GM12873 (cell line): Measurements from ENCODE around the gene MACIR.

Experiments used
- TF ChIP-seq, protein P1 (sequence below): IDR thresholded peaks from 2 replicates; pipeline ENCODE4 v1.5.1; 2012; ENCODE audit warnings: low read depth, mild to moderate bottlenecking, moderate library complexity, low read length, control low read depth; ENCODE audit not compliant: insufficient read depth; ENCODE audit errors: missing control alignments

Gene MACIR

DNA sequence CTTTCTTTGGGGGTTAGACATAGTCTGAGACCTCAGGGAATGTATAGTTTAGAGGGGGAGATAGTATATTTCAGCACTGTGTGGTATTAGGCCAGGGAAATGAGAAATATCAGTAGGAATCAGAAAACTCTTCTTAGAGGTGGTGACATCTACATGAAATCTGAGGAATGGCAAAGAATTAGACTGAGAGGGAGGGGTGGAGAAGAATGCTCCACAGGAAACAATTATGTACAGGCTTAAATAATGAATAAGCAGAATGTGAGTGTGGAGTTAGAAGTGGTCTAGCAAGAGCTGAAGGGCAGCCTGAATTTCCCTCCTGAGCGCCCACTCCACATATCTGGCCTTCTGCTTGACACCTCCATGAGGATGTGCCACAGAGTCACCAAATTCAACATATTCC, 3.6 kb upstream of the MACIR start:
- TF ChIP-seq, protein P1, sequence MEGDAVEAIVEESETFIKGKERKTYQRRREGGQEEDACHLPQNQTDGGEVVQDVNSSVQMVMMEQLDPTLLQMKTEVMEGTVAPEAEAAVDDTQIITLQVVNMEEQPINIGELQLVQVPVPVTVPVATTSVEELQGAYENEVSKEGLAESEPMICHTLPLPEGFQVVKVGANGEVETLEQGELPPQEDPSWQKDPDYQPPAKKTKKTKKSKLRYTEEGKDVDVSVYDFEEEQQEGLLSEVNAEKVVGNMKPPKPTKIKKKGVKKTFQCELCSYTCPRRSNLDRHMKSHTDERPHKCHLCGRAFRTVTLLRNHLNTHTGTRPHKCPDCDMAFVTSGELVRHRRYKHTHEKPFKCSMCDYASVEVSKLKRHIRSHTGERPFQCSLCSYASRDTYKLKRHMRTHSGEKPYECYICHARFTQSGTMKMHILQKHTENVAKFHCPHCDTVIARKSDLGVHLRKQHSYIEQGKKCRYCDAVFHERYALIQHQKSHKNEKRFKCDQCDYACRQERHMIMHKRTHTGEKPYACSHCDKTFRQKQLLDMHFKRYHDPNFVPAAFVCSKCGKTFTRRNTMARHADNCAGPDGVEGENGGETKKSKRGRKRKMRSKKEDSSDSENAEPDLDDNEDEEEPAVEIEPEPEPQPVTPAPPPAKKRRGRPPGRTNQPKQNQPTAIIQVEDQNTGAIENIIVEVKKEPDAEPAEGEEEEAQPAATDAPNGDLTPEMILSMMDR = no peak

DNA sequence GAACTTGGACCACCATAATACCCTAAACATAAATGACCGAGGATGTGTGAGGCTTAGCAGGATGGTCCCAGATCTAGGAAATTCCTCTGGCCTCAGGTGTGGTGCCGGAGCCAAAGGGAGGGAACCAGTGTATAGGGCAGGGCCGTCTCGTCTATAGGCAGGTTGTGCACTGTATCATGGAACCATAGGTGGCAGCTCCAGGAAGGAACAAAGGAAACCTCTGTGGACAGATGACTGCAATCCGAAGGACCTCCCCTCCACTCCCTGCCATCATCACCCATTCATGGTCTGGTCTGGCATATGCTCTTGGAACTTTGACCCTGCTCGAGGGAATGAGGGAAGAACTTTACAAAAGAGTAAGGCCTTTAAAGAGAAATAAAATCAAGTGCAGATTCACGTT, 2.9 kb upstream of the MACIR start:
- TF ChIP-seq, protein P1 = no peak

DNA sequence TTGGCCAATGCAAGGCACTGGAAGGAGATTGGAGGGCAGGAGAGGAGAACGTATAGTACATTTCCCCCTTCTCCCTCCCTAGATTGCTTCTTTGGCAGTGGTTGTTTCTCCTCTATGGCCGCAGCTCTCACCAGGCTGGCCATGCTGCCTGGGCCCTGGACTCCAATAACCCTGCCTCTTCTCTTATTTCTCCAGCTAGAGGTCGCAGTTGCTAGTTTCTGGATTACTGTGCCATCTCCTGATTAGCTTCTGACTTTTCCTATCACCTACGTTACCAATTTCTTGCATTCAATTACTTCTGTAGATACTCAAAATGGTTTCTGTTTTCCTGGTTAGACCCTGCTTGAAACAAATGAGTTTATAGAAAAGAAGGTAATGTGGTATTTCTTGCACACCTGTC, 2.4 kb upstream of the MACIR start:
- TF ChIP-seq, protein P1 = peak; percentile 23

- TF ChIP-seq, protein P1 = no peak
These were observed 568 bp downstream of the MACIR start for GRCh38 chr5:103258957-103259704.

GRCh38 chr5:103259705-103260355, 1.3 kb downstream of the MACIR start:
- TF ChIP-seq, protein P1 = no peak

GRCh38 chr5:103260951-103261350, 2.4 kb downstream of the MACIR start:
- TF ChIP-seq, protein P1 = no peak

DNA sequence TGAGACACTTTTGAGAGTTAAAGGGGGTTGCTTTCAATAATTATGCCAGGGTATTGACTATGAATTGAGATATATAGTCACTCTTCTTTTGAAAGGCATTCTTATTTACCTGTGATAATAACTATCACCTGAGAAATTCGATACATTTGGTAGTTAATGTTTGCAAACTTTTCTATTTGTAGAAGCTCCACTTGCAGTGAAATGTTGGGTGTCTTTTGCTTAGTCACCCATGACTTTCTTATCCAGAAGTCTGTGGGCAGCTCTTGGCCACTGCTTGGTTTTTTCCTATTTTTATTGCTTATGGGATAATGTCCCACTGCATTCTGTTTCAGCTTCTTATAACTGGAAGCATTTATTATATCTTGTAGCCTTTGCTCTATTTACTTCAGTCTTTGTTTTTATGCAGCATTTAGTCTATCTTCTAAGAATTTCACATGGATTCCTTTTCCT, 3.9 kb downstream of the MACIR start:
- TF ChIP-seq, protein P1 = no peak
